ENCODE data around the gene TMOD2.

Gene TMOD2

DNA sequence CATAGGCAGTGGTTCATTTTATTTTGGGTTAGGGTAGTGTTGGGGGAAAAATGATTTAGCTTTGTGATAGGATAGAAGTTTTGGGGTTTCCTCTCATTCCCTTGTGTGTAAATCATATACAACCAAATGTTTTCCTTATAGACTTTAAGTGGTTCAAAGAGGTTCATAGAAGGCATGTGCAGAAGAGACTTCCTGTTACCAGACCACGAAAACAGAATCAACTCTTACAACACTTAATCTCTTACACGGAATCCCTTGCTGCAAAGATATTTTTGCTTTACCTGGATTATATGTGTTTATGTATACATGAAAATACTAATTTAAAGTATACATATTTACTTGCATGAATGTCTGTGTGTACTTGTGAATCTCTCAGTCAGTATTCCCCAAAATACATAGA lies 2.9 kb downstream of the TMOD2 start:
- Histone ChIP-seq H3K27me3 (ENCODE audit: insufficient read depth, low read length) (no peaks in the 10 kb centered on the region), H3K4me1 (ENCODE audit: control insufficient read depth in 1 of 2, insufficient read depth in 2 of 2, low read length in 2 of 2) (peaks cover 0 to 3% of the 10 kb centered on the region in 2 experiments), H2AFZ (ENCODE audit: insufficient read depth, low read length, poor library complexity) (no peak overlapping the region), H3K4ac (ENCODE audit: low read depth, low read length) (no peak overlapping the region), H3K27ac (ENCODE audit: low read depth, low read length) (no peak overlapping the region), H3K18ac (ENCODE audit: low read length) (no peak overlapping the region), H3K4me2 (ENCODE audit: low read length) (no peak overlapping the region), H2BK12ac (ENCODE audit: low read length) (no peak overlapping the region), H3K23ac (ENCODE audit: low read length) (no peak overlapping the region), H3K9ac (ENCODE audit: low read length) (no peak overlapping the region), H2AK5ac (ENCODE audit: low read length) (no peak overlapping the region), H3K4me3 (ENCODE audit: low read depth, low read length) (no peak overlapping the region), H4K91ac (ENCODE audit: low read depth, low read length) (no peak overlapping the region), H3K9me3 (ENCODE audit: insufficient read depth, low read depth, low read length) (no peaks in the 10 kb centered on the region), H3K36me3 (ENCODE audit: control insufficient read depth in 1 of 2, insufficient read depth in 2 of 2, low read length in 2 of 2) (no peaks in the 10 kb centered on the region), H4K12ac (ENCODE audit: low read depth, low read length) (no peak overlapping the region), H3K79me2 (ENCODE audit: control insufficient read depth, insufficient read depth, low read length, poor library complexity) (no peaks in the 10 kb centered on the region), H4K8ac (ENCODE audit: low read depth, low read length) (no peak overlapping the region), H3K14ac (ENCODE audit: low read length) (no peak overlapping the region), H3K79me1 (ENCODE audit: low read length) (no peaks in the 10 kb centered on the region), H2BK5ac (ENCODE audit: low read depth, low read length, poor library complexity) (no peak overlapping the region), H2BK120ac (ENCODE audit: insufficient read depth, low read length, poor library complexity) (no peak overlapping the region)
- no CpG with 5 or more reads among the region's 2 CpGs for WGBS (ENCODE audit: extremely low coverage, insufficient coverage, insufficient read length)
- DNase-seq = no peak

DNA sequence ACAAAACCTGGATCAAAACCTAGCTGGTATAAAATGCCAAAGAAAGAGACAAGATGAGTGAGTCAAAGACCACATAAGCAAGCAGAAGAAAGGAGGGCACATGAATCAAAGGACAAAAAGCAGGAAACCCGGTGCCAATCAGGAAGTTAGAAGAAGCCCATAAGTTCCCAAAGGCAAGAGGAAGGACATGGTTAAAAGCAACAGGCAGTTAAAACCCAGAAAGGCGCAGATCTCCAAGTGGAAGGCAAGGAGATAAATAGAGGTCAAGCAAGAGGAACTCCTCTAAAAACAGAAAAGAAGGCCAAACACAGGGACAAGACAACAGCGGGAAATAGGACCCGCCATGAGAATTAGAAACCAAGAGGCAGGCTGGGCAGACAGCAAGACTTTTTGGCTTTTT lies 4.4 kb downstream of the TMOD2 start:
- Histone ChIP-seq H3K27ac (ENCODE audit: low read depth, low read length) (no peak overlapping the region), H3K9ac (ENCODE audit: low read length) (no peak overlapping the region), H4K91ac (ENCODE audit: low read depth, low read length) (no peak overlapping the region), H3K4me3 (ENCODE audit: low read depth, low read length) (no peak overlapping the region), H3K4me1 (ENCODE audit: control insufficient read depth in 1 of 2, insufficient read depth in 2 of 2, low read length in 2 of 2) (peaks cover 0 to 3% of the 10 kb centered on the region in 2 experiments), H4K12ac (ENCODE audit: low read depth, low read length) (no peak overlapping the region), H3K9me3 (ENCODE audit: insufficient read depth, low read depth, low read length) (no peaks in the 10 kb centered on the region), H2AK5ac (ENCODE audit: low read length) (no peak overlapping the region), H3K36me3 (ENCODE audit: control insufficient read depth in 1 of 2, insufficient read depth in 2 of 2, low read length in 2 of 2) (no peaks in the 10 kb centered on the region), H2AFZ (ENCODE audit: insufficient read depth, low read length, poor library complexity) (no peak overlapping the region), H2BK5ac (ENCODE audit: low read depth, low read length, poor library complexity) (no peak overlapping the region), H3K23ac (ENCODE audit: low read length) (no peak overlapping the region), H3K79me2 (ENCODE audit: control insufficient read depth, insufficient read depth, low read length, poor library complexity) (no peaks in the 10 kb centered on the region), H3K4me2 (ENCODE audit: low read length) (no peak overlapping the region), H3K4ac (ENCODE audit: low read depth, low read length) (no peak overlapping the region), H4K8ac (ENCODE audit: low read depth, low read length) (no peak overlapping the region), H3K27me3 (ENCODE audit: insufficient read depth, low read length) (no peaks in the 10 kb centered on the region), H3K79me1 (ENCODE audit: low read length) (no peaks in the 10 kb centered on the region), H2BK120ac (ENCODE audit: insufficient read depth, low read length, poor library complexity) (no peak overlapping the region), H2BK12ac (ENCODE audit: low read length) (no peak overlapping the region), H3K14ac (ENCODE audit: low read length) (no peak overlapping the region), H3K18ac (ENCODE audit: low read length) (no peak overlapping the region)
- DNase-seq = no peak
- WGBS (ENCODE audit: extremely low coverage, insufficient coverage, insufficient read length) = no CpG with 5 or more reads among the region's 4 CpGs

DNA sequence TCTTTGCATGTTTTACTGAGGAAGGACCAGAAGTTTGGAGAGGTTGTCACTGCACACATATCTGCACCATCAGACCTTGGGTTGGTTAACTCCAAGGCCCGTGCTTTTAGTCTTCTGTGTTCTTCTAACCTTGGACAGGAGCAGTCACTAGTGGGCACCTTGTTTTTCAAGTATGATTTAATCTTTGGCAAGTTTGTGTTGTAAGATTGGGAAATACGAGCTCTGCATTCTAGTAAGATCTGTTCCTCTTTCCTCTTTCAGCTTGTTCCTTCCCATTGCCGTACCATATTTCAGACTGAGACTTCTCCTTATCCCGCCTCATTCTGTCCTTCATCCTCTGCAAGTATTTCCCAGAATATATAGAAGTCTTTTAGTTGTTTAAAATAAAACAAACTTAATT lies 5.1 kb downstream of the TMOD2 start:
- no peak overlapping the region for H3K18ac ChIP-seq (ENCODE audit: low read length)
- no peak overlapping the region for H3K23ac ChIP-seq (ENCODE audit: low read length)
- H3K27me3 ChIP-seq (ENCODE audit: insufficient read depth, low read length) = no peaks in the 10 kb centered on the region
- no peak overlapping the region for H2AFZ ChIP-seq (ENCODE audit: insufficient read depth, low read length, poor library complexity)
- no peak overlapping the region for H3K9ac ChIP-seq (ENCODE audit: low read length)
- no peaks in the 10 kb centered on the region for H3K9me3 ChIP-seq (ENCODE audit: insufficient read depth, low read depth, low read length)
- no peaks in the 10 kb centered on the region for H3K36me3 ChIP-seq (ENCODE audit: control insufficient read depth in 1 of 2, insufficient read depth in 2 of 2, low read length in 2 of 2)
- H3K14ac ChIP-seq (ENCODE audit: low read length) = no peak overlapping the region
- H3K4me1 ChIP-seq (ENCODE audit: control insufficient read depth in 1 of 2, insufficient read depth in 2 of 2, low read length in 2 of 2) = peaks cover 0 to 1% of the 10 kb centered on the region in 2 experiments
- no peak overlapping the region for H2BK5ac ChIP-seq (ENCODE audit: low read depth, low read length, poor library complexity)
- H3K4me2 ChIP-seq (ENCODE audit: low read length) = no peak overlapping the region
- no peak overlapping the region for H3K4ac ChIP-seq (ENCODE audit: low read depth, low read length)
- no peak overlapping the region for H4K91ac ChIP-seq (ENCODE audit: low read depth, low read length)
- H4K8ac ChIP-seq (ENCODE audit: low read depth, low read length) = no peak overlapping the region
- no peak overlapping the region for H2BK120ac ChIP-seq (ENCODE audit: insufficient read depth, low read length, poor library complexity)
- DNase-seq = peak in 1 of 2 donors; percentile 28
- WGBS (ENCODE audit: extremely low coverage, insufficient coverage, insufficient read length) = no CpG with 5 or more reads among the region's 4 CpGs
- no peaks in the 10 kb centered on the region for H3K79me1 ChIP-seq (ENCODE audit: low read length)
- no peaks in the 10 kb centered on the region for H3K79me2 ChIP-seq (ENCODE audit: control insufficient read depth, insufficient read depth, low read length, poor library complexity)
- no peak overlapping the region for H3K4me3 ChIP-seq (ENCODE audit: low read depth, low read length)
- no peak overlapping the region for H4K12ac ChIP-seq (ENCODE audit: low read depth, low read length)
- no peak overlapping the region for H2BK12ac ChIP-seq (ENCODE audit: low read length)
- no peak overlapping the region for H3K27ac ChIP-seq (ENCODE audit: low read depth, low read length)
- no peak overlapping the region for H2AK5ac ChIP-seq (ENCODE audit: low read length)

DNA sequence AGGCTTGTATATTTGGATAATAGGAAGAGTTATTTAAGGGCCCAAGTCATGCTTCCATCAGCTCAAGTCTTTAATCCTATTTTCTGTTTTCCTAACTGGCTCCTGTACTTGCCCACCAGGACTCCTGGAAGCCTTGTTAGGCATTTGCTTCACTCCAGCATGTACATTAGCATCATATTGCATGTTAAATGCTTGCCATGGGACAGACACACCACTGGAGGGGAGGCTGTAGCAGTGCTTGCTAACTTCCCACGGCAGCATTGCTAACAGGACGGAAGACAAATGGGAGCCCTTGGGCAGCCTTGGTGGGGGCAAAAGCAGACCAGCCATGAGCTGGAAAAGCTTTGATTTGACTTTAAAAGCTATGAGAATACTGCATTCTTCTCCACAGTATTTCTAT lies 6.1 kb downstream of the TMOD2 start:
- Histone ChIP-seq H2BK120ac (ENCODE audit: insufficient read depth, low read length, poor library complexity) (no peak overlapping the region), H2AFZ (ENCODE audit: insufficient read depth, low read length, poor library complexity) (no peak overlapping the region), H3K4me3 (ENCODE audit: low read depth, low read length) (no peak overlapping the region), H3K9ac (ENCODE audit: low read length) (no peak overlapping the region), H4K91ac (ENCODE audit: low read depth, low read length) (no peak overlapping the region), H4K8ac (ENCODE audit: low read depth, low read length) (no peak overlapping the region), H3K4me1 (ENCODE audit: control insufficient read depth in 1 of 2, insufficient read depth in 2 of 2, low read length in 2 of 2) (no peaks in the 10 kb centered on the region), H3K79me2 (ENCODE audit: control insufficient read depth, insufficient read depth, low read length, poor library complexity) (no peaks in the 10 kb centered on the region), H3K18ac (ENCODE audit: low read length) (no peak overlapping the region), H3K79me1 (ENCODE audit: low read length) (no peaks in the 10 kb centered on the region), H3K27ac (ENCODE audit: low read depth, low read length) (no peak overlapping the region), H3K36me3 (ENCODE audit: control insufficient read depth in 1 of 2, insufficient read depth in 2 of 2, low read length in 2 of 2) (no peaks in the 10 kb centered on the region), H2BK5ac (ENCODE audit: low read depth, low read length, poor library complexity) (no peak overlapping the region), H3K4me2 (ENCODE audit: low read length) (no peak overlapping the region), H2AK5ac (ENCODE audit: low read length) (no peak overlapping the region), H4K12ac (ENCODE audit: low read depth, low read length) (no peak overlapping the region), H3K23ac (ENCODE audit: low read length) (no peak overlapping the region), H3K27me3 (ENCODE audit: insufficient read depth, low read length) (no peaks in the 10 kb centered on the region), H3K14ac (ENCODE audit: low read length) (no peak overlapping the region), H3K4ac (ENCODE audit: low read depth, low read length) (no peak overlapping the region), H3K9me3 (ENCODE audit: insufficient read depth, low read depth, low read length) (no peaks in the 10 kb centered on the region), H2BK12ac (ENCODE audit: low read length) (no peak overlapping the region)
- no peak for DNase-seq
- no CpG with 5 or more reads among the region's 2 CpGs for WGBS (ENCODE audit: extremely low coverage, insufficient coverage, insufficient read length)
